COLO668 (cell line): ENCODE data around the gene TBC1D5.
"Not testable (repeated sequence)": the region's sequence is repeated elsewhere in the genome, so short reads cannot be mapped to it uniquely, and the experiment has no call there.

Source experiments
- DNase-seq: peaks from one replicate; lab custom pipeline; 2025; ENCODE audit not compliant: unreplicated experiment; lab: John Stamatoyannopoulos, UW

The TBC1D5 gene

GRCh38 chr3:17552351-17552750 lies 190.1 kb downstream of the TBC1D5 start:
- DNase-seq: no peak

- DNase-seq: no peak
Observed at GRCh38 chr3:17551895-17552294, 190.5 kb downstream of the TBC1D5 start.

GRCh38 chr3:17551333-17551732 lies 191.1 kb downstream of the TBC1D5 start:
- no peak for DNase-seq

- DNase-seq: no peak
Observed at GRCh38 chr3:17550624-17551023, 191.8 kb downstream of the TBC1D5 start.

- no peak for DNase-seq
Observed at GRCh38 chr3:17546500-17547255, 195.8 kb downstream of the TBC1D5 start.

GRCh38 chr3:17544632-17545031 lies 197.8 kb downstream of the TBC1D5 start:
- DNase-seq: no peak

GRCh38 chr3:17542591-17542990 lies 199.8 kb downstream of the TBC1D5 start:
- no peak for DNase-seq

- no peak for DNase-seq
Observed at GRCh38 chr3:17539436-17539835, 203.0 kb downstream of the TBC1D5 start.

- DNase-seq: no peak
Observed at GRCh38 chr3:17535274-17535673, 207.2 kb downstream of the TBC1D5 start.

- DNase-seq: not testable (repeated sequence)
Observed at GRCh38 chr3:17532446-17532845, 210.0 kb downstream of the TBC1D5 start.

- DNase-seq: no peak
Observed at GRCh38 chr3:17529677-17530076, 212.8 kb downstream of the TBC1D5 start.

- DNase-seq: no peak
Observed at GRCh38 chr3:17518189-17519059, 224.0 kb downstream of the TBC1D5 start.

- no peak for DNase-seq
Observed at GRCh38 chr3:17515445-17516234, 226.8 kb downstream of the TBC1D5 start.

- no peak for DNase-seq
Observed at GRCh38 chr3:17514597-17514996, 227.8 kb downstream of the TBC1D5 start.

- no peak for DNase-seq
Observed at GRCh38 chr3:17510265-17510664, 232.2 kb downstream of the TBC1D5 start.

- no peak for DNase-seq
Observed at GRCh38 chr3:17508180-17508752, 234.2 kb downstream of the TBC1D5 start.

- no peak for DNase-seq
Observed at GRCh38 chr3:17507480-17507879, 235.0 kb downstream of the TBC1D5 start.

- no peak for DNase-seq
Observed at GRCh38 chr3:17505856-17506255, 236.6 kb downstream of the TBC1D5 start.

- no peak for DNase-seq
Observed at GRCh38 chr3:17501745-17502144, 240.7 kb downstream of the TBC1D5 start.

GRCh38 chr3:17500618-17501017 lies 241.8 kb downstream of the TBC1D5 start:
- DNase-seq: no peak
